ENCODE data around the gene ABI3BP.

DNA sequence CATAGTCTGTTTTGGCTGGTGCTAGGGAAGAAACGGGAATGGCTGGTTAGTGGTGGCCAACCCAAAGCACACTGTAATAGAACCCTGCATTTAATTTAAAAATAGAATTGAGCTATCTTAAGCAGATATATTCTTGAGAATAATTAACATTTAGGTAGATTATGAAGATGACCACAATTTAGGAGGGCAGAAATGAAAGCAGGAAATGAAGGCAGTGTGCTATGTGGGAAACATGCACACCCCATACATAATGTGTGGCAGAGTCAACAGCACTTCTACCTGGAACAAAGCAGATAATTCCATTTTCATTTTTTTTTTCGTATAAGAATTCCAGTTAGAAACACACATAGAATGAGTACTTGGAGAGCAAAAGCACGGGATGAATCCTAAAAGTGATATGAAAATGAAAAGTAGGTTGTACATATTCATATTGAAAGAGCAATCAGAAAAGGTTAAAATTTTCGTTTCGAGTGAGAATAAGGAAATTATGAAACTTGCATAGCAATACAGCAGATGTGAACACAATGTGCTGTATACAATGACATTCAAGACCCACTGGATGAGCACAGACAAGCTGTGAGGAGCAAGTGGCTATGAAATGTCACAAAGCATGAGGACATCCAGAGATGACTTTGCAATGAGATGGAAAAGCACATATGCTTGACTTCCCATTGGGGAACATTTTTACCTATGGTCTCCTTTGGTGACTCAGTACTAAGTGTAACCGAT, 181.3 kb downstream of the ABI3BP start:
- no peak for TF ChIP-seq CTCF (IDR thresholded peaks at IDR 0.05)
- no peak for TF ChIP-seq POLR2A (IDR thresholded peaks at IDR 0.05)
- TF ChIP-seq POLR2AphosphoS5 (IDR thresholded peaks at IDR 0.05; ENCODE audit: insufficient read depth in 1 of 2, low read depth in 1 of 2), result no peak

Measured in vagina (tissue), 2 donors.